Calu3 (cell line): Measurements from ENCODE around the gene STXBP4. TPM values are rescaled to one million over a fixed set of nuclear protein-coding genes. Genes with fewer than 3 reads are reported as not detected.

Experiments used
- BruUV-seq: library from RNA; stranded (reverse); fragments of 400-500 nt; replicated peaks from 2 replicates; lab custom pipeline; 2021; lab: Mats Ljungman, UMichigan
- CTCF ChIA-PET: fragments of 300-600 bp; sonication (Branson Sonifier 250); formaldehyde crosslinking; loops from one replicate; lab custom pipeline; 2022; ENCODE audit warnings: antibody characterized with exemption; lab: Charles Lee
- DNase-seq: peaks from one replicate; pipeline ENCODE4 v3.0.0; 2022
- H3K27ac Mint-ChIP-seq: one replicate; pipeline ENCODE4 v1.8.0; 2022; ENCODE audit warnings: mixed read lengths; ENCODE audit not compliant: unreplicated experiment
- H3K27me3 Mint-ChIP-seq: one replicate; pipeline ENCODE4 v1.8.0; 2022; ENCODE audit warnings: mixed read lengths; ENCODE audit not compliant: unreplicated experiment
- H3K36me3 Mint-ChIP-seq: one replicate; pipeline ENCODE4 v1.8.0; 2022; ENCODE audit warnings: mild to moderate bottlenecking, moderate library complexity, mixed read lengths; ENCODE audit not compliant: insufficient read depth, unreplicated experiment
- H3K4me1 Mint-ChIP-seq: one replicate; pipeline ENCODE4 v1.8.0; 2022; ENCODE audit warnings: mild to moderate bottlenecking, low read depth, mixed read lengths; ENCODE audit not compliant: unreplicated experiment
- H3K4me3 Mint-ChIP-seq: one replicate; pipeline ENCODE4 v1.8.0; 2022; ENCODE audit warnings: mild to moderate bottlenecking, low read depth, moderate library complexity, mixed read lengths; ENCODE audit not compliant: unreplicated experiment
- H3K9me3 Mint-ChIP-seq: one replicate; pipeline ENCODE4 v1.8.0; 2022; ENCODE audit warnings: low read depth, mixed read lengths; ENCODE audit not compliant: unreplicated experiment
- intact Hi-C: fragments of 100-400 bp; cut with micrococcal nuclease; formaldehyde crosslinking; loops from one replicate; pipeline ENCODE4 v1.10.0; 2022; ENCODE audit not compliant: unreplicated experiment
- total RNA-seq: library from RNA; stranded (reverse); gene quantifications from 2 replicates; pipeline ENCODE4 v1.2.3, GENCODE V29; 2022
- TF ChIP-seq, protein P1 (sequence below): fragments of 200-600 bp; IDR thresholded peaks from one replicate; pipeline ENCODE4 v1.8.0; 2022; ENCODE audit warnings: antibody characterized with exemption; ENCODE audit not compliant: unreplicated experiment

The STXBP4 gene
- total RNA-seq, 1 experiment from 2014 or later, result 9.2 TPM

DNA sequence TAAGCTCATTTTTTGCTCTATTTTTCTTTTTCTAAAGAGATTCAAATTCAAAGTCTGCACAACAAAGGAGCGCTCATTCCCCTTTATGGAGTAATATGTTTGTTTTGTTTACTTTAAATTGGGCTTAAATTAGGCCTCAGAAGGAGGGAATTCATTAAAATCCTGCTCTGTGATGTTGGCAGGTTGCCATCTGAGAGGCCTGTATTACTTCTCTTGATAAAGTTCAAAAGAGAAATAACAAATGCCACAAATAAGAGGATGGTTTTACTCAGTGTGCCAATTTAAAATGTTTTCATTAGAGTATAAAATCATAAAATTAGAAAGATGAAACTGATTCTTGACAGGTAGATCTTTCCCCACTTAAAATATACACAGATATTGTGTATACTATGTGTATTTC lies 241.7 kb downstream of the STXBP4 start:
- DNase-seq, result no peak
- CTCF ChIA-PET, result no interaction called here

DNA sequence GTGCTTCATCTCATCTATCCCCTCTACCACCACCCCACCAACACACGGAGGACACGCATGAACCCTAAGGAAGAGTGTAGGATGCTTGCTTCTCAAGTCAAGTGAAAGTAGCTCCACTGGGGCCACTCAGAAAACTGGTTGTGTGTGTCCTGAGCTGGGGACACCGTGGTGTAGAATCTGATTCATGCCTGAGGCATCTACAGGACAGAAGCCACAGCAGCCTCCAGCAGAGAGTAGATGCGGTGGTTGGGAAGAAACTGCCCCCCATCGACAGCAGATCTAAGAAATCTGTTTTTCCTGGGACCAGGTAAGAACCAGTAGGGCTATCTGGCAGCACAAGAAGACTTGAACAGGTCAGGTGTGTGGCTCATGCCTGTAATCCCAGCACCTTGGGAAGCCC lies 244.3 kb downstream of the STXBP4 start:
- no TSS peak for BruUV-seq

More for the DNA sequence above, 241.7 kb downstream of the STXBP4 start:
- TF ChIP-seq, protein P1, sequence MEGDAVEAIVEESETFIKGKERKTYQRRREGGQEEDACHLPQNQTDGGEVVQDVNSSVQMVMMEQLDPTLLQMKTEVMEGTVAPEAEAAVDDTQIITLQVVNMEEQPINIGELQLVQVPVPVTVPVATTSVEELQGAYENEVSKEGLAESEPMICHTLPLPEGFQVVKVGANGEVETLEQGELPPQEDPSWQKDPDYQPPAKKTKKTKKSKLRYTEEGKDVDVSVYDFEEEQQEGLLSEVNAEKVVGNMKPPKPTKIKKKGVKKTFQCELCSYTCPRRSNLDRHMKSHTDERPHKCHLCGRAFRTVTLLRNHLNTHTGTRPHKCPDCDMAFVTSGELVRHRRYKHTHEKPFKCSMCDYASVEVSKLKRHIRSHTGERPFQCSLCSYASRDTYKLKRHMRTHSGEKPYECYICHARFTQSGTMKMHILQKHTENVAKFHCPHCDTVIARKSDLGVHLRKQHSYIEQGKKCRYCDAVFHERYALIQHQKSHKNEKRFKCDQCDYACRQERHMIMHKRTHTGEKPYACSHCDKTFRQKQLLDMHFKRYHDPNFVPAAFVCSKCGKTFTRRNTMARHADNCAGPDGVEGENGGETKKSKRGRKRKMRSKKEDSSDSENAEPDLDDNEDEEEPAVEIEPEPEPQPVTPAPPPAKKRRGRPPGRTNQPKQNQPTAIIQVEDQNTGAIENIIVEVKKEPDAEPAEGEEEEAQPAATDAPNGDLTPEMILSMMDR, result no peak
- Mint-ChIP-seq H3K27ac (no peak overlapping the region), H3K9me3 (no peaks in the 10 kb centered on the region), H3K4me3 (no peak overlapping the region), H3K4me1 (no peaks in the 10 kb centered on the region), H3K36me3 (no peaks in the 10 kb centered on the region), H3K27me3 (no peaks in the 10 kb centered on the region)
- no TSS peak for BruUV-seq
- intact Hi-C loops, result no loop called here

DNA sequence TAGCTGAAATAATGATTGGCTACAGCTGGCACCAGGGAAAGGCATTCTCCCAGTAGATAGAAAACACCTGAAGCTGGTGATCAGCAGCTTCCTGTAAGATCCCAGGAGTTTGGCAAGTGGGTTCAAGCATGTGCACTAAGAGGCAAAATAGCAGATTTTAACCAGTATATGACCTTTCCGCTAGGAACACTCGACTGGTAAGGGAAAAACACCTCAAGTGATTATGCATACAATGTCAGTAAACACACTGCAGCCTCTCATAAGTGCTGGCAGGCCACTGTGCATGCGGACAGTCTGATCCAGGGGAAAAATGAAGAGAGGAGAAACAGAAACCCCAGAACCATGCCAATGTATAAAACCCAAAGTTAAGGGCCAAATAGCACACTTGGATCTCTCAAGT lies 247.1 kb downstream of the STXBP4 start:
- Mint-ChIP-seq H3K4me1 (no peaks in the 10 kb centered on the region), H3K27ac (no peak overlapping the region), H3K36me3 (no peaks in the 10 kb centered on the region), H3K9me3 (no peaks in the 10 kb centered on the region), H3K27me3 (peaks cover 18% of the 10 kb centered on the region), H3K4me3 (no peak overlapping the region)
- no TSS peak for BruUV-seq
- TF ChIP-seq, protein P1, result no peak
- CTCF ChIA-PET, result interaction anchor here (0.7 kb wide), 1 partner anchor 163 kb away, joined by 3 read pairs; no protein-coding TSS in a partner anchor
- intact Hi-C loops, result no loop called here
- no peak for DNase-seq

More for the DNA sequence above, 244.3 kb downstream of the STXBP4 start:
- Mint-ChIP-seq H3K36me3 (no peaks in the 10 kb centered on the region), H3K27me3 (no peaks in the 10 kb centered on the region), H3K9me3 (no peaks in the 10 kb centered on the region), H3K27ac (no peak overlapping the region), H3K4me1 (no peaks in the 10 kb centered on the region), H3K4me3 (no peak overlapping the region)
- DNase-seq, result no peak
- TF ChIP-seq, protein P1, result no peak
- CTCF ChIA-PET, result no interaction called here
- intact Hi-C loops, result no loop called here

DNA sequence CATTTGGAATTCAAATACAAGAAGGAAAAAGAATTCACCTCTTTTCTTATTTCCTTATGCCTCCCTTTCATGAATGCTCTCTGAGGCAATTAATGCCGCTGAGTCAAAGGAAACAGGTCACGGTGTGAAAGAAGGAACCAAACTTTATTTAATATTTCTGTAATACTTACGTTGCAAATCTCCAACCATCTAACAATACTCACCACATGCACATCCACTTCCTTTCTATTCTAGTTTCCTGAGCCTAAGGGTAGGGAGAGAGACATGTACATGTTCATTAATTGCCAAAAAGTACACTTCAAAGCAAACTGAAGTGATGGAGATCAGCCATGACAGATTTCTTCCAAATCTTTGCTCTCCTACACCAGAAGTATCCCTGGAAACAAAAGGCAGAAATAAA lies 248.3 kb downstream of the STXBP4 start:
- Mint-ChIP-seq H3K9me3 (no peaks in the 10 kb centered on the region), H3K36me3 (no peaks in the 10 kb centered on the region), H3K27me3 (peaks cover 18% of the 10 kb centered on the region), H3K4me3 (no peak overlapping the region), H3K27ac (no peak overlapping the region), H3K4me1 (no peaks in the 10 kb centered on the region)
- intact Hi-C loops, result no loop called here
- DNase-seq, result no peak
- CTCF ChIA-PET, result interaction anchor here (0.7 kb wide), 1 partner anchor 315 kb away, joined by 4 read pairs; no protein-coding TSS in a partner anchor
- TF ChIP-seq, protein P1, result no peak
- no TSS peak for BruUV-seq
